Urothelium cell line (cell line): ENCODE measurements around the gene SEC31A.
"Not testable (repeated sequence)": the region's sequence is repeated elsewhere in the genome, so short reads cannot be mapped to it uniquely, and the experiment has no call there.

Experiments used
- DNase-seq: peaks from one replicate; pipeline ENCODE4 v3.0.0; 2011; ENCODE audit warnings: low spot score, mixed read lengths
- FAIRE-seq: peaks from 2 replicates; lab custom pipeline; 2011; peaks lifted over from hg19 to GRCh38; lab: Jason Lieb, UNC

SEC31A gene, protein sequence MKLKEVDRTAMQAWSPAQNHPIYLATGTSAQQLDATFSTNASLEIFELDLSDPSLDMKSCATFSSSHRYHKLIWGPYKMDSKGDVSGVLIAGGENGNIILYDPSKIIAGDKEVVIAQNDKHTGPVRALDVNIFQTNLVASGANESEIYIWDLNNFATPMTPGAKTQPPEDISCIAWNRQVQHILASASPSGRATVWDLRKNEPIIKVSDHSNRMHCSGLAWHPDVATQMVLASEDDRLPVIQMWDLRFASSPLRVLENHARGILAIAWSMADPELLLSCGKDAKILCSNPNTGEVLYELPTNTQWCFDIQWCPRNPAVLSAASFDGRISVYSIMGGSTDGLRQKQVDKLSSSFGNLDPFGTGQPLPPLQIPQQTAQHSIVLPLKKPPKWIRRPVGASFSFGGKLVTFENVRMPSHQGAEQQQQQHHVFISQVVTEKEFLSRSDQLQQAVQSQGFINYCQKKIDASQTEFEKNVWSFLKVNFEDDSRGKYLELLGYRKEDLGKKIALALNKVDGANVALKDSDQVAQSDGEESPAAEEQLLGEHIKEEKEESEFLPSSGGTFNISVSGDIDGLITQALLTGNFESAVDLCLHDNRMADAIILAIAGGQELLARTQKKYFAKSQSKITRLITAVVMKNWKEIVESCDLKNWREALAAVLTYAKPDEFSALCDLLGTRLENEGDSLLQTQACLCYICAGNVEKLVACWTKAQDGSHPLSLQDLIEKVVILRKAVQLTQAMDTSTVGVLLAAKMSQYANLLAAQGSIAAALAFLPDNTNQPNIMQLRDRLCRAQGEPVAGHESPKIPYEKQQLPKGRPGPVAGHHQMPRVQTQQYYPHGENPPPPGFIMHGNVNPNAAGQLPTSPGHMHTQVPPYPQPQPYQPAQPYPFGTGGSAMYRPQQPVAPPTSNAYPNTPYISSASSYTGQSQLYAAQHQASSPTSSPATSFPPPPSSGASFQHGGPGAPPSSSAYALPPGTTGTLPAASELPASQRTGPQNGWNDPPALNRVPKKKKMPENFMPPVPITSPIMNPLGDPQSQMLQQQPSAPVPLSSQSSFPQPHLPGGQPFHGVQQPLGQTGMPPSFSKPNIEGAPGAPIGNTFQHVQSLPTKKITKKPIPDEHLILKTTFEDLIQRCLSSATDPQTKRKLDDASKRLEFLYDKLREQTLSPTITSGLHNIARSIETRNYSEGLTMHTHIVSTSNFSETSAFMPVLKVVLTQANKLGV

DNA sequence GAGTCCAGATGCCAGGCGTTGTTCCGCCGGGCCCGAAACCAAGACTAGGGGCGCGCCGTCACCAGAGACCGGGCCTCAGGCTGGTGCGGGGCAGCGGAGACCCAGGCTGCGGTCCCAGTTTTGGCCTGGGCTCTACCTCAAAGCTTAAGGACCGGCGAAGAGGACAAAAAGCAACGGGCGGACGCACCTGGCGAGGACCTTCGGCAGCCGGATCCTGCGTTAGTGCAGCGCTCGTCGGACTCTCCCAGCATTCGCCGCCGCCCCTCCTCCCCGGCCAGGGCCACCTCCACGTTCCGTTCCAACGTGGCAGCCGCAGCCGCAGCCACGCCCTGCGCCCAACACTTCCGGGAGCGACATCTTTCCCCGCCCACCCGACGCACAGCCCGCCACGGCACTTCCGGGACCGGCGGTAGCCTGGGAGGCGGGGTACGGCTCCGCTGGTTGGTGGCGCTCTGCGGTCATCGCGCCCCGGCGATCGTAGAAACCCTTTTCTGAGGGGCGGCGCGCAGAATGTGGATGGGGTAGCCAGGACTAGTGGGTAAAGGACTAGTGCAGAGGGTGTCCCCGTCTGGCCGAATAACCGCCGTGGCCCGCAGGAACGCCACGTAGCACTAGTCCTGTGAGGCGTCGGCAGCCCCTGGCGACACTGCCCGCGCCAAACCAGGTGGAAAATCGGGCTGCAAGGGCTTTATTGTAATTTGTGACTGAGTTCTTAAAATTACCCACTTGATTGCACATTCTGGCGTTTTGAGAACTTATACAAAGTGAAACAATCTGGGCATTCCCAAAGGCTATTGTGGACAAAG is at the start of gene SEC31A:
SEC31A (minus strand) TSS at position 253 of the 806 bp plus-strand sequence. CDS start 9,217 bp downstream, outside the sequence.
- peak; percentile 90 for FAIRE-seq
- DNase-seq = peak; percentile 96

DNA sequence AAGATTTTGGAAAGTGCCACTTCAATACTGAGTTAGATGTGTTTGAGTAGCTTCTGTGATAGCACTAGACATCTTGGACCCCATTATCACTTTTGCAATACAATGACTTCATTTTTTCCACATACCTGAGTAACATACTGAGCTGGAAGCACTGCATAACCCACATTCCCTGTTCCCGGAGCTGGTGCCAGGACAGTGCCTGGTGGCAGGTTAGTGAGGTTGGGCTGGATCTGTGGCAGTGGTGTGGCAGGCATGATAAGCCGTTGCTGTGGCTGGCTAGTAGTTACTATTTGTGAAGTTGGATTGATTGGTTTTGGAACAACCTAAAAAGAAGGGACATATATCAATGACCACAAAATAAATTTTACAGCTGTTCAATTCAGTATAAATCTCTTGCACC is 48.5 kb upstream of the SEC31A start:
- no peak for FAIRE-seq
- no peak for DNase-seq

DNA sequence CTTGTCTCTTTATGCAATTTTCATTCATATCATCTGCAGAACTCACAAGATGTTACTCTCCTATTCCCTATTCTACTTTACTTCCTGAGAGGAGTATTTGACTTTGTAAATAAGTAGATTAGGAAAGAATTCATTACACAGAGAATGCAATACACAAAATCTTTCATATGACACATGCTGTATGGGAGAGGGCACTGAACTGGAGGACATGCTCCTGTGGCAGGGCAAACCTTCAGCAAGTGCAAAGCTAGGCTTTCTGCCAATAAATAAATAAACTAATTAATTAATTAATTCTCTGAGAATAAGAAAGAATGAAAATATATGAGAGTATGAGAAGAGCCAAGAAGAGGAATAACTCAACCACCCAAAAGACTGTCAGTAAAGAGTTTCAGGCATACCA is 43.5 kb upstream of the SEC31A start:
- FAIRE-seq (no peak), DNase-seq (no peak)

DNA sequence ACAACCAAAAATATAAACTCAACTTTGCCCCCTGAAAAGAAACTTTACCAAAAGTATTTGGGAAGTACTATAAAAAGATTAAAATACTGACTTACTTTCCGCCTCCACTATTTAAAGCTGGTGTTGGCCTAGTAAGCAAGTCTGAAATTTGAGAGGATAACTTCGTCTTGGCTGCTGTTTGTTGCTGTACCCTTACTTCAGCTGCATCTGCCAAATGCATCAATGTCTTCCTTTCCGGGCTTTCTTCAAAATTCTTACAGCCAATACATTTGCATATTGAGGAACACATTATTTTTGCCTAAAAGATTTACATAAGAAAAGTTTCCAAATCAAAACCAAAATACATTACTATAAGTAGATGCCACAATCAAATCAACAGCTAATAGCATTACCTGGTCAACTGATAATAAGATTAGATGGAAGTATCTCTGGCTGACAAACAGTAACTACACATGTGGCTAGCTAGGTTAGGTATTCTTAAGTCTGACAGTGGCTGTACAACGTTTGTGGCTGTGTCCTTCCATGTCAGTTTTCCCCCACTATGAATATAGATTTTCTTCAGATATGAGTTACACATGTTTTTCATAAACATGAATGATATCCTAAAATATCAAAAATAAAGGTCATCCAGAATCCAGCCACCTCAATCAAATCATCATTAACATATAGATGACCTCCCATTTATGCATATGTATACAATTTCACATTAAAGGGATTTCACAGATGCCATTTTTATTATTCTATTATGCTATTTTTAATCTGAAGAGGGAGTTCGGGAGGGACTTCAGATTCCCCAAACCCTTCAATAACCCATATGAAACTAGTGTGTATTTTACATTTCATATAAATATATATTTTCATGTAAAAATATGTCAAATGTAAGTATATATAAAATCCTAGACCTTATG is 40.1 kb upstream of the SEC31A start:
- FAIRE-seq = no peak
- DNase-seq = no peak

DNA sequence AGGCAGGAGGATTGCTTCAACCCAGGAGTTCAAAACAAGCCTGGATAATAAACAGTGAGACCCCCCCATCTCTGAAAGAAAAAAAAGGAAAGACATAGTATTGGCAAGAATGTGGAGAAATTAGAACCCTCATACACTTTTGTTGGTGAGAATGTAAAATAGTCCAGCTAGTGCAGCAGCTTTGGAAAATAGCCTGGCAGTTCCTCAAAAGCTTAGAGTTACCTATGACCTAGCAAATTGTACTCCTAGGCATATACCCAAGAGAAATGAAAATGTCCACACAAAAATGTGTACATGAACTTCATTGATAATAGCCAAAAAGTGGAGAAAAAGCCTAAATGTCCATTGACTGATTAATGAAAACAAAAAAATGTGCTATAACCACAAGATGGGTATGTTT is 30.8 kb upstream of the SEC31A start:
- FAIRE-seq (no peak), DNase-seq (no peak)

DNA sequence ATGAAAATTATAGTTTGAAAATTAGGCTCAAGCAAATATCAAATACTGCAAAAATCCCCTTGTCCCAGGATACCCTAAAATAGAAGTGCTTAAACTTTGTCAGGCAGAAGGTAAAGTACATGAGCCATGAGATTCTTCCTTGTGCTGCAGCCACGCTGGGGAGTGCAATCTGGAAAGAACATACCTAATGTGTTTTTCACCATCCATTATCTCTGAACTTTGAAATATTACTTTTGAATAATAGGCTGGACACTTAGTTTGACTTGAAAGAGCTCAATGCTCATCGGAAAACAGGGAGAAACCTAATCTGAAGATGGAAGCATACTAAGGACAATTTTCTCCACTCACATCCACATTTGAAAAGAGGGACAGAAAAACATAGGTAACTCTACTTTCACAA is 28.4 kb upstream of the SEC31A start:
- FAIRE-seq (no peak), DNase-seq (no peak)

DNA sequence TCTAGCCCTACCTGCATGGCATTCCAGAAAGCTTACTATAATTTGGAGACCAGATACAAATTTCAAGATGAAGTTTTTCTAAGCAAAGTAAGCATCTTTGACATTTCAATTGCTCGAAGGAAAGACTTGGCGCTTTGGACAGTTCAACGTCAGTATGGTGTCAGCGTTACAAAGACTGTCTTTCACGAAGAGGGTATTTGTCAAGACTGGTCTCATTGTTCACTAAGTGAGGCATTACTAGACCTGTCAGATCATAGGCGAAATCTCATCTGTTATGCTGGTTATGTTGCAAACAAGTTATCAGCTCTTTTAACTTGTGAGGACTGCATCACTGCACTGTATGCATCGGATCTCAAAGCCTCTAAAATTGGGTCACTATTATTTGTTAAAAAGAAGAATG is 27.1 kb upstream of the SEC31A start:
- FAIRE-seq (no peak), DNase-seq (no peak)

DNA sequence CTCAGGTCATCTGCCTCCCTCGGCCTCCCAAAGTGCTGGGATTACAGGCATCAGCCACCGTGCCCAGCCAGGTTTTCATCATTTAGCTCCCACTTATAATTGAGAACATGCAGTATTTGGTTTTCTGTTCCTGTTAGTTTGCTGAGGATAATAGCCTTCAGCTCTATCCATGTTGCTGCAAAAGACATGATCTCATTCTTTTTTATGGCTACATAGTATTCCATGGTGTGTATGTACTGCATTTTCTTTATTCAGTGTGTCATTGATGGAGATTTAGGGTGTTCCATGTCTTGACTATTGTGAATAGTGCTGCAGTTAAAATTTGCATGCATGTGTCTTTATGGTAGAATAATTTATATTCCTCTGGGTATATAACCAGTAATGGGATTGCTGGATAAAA is 23.0 kb upstream of the SEC31A start:
- FAIRE-seq, DNase-seq: not testable (repeated sequence)

DNA sequence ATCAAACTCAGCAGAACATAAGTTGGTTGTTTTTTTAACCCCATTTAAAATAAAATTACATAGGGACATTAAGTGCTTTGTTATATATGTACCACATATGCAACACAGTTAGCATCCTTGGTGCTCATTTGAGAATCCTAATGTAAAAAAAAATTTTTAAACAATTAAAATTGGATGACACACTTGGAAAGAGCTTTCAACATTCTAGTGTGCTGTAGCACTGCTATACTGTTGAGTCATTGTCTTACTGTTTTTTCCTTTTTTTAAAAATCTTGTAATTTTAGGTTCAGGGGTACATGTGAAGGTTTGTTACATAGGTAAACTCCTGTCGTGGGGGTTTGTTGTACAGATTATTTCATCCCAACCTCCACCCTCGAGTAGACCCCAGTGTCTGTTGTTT is 22.4 kb upstream of the SEC31A start:
- DNase-seq = no peak
- FAIRE-seq = no peak

DNA sequence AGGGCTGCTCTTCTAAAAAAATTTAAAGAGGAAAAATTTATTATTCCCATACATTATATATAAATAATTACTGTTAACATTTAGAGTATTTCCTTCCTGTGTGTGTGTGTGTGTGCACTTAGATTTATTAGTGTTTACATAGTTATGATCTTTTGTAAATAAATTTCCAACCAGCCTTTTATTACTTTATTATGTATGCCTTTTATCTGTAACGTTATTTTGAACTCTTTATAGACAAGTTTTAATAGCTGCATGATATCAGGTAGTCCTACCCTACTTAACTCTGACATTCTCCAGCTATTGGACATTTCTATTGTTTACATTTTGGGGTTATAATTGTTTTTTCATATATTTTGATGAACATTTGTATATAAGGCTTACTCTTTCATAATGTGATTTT is 18.4 kb upstream of the SEC31A start:
- no peak for FAIRE-seq
- DNase-seq = no peak

DNA sequence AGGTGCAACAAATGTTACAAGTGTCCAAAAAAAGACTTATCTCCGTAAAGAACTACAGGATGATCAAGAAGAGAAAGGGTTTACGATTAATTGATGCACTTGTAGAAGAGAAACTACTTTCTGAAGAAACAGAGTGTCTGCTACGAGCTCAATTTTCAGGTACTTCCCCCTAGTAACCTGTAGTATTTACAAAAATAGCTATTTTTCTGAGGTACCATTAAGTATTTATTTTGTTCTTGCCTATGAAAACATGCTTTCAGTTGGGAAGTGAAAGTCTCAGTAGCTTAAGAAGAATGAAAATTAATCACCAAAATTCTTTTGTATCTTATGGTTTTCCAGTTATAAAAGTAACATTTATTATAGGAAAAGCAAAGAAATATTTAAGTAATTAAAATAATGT is 15.5 kb upstream of the SEC31A start:
- DNase-seq (no peak), FAIRE-seq (no peak)

DNA sequence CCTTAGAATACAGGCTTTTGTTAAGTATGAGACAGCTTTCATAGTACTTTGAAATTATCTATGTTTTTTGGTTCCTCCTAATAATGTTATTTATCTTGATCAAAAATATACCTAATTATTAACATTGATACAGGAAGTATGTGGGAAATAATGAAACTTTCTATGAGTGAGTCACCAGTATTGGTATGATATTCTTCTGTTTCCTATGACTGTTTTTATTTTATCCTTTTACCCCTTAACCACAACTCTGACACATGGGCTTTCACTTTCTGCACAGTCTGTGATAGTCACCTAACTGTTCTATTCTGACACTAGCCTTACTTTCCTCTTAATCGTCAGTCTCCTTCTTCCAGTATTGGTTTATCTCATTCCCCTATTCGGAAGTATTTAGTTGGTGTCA is 14.3 kb upstream of the SEC31A start:
- FAIRE-seq (no peak), DNase-seq (no peak)

DNA sequence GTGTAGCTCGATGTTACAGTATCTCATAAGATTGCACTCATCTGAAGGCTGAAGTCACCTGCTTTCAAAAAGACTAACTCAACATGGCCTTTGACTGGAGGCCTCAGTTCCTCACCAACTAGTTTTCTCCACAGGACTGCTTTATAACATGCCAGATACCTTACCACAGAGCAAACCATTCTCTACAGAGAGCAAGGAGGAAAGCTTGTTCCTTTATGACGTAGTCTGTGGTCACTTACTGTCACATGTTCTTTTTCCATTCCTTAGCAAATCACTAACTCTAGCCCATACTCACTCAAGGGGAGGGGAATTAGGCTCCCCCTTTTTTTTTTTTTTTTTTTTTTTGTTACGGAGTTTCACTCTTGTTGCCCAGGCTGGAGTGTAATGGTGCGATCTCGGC is 12.8 kb upstream of the SEC31A start:
- DNase-seq = no peak
- FAIRE-seq = no peak

DNA sequence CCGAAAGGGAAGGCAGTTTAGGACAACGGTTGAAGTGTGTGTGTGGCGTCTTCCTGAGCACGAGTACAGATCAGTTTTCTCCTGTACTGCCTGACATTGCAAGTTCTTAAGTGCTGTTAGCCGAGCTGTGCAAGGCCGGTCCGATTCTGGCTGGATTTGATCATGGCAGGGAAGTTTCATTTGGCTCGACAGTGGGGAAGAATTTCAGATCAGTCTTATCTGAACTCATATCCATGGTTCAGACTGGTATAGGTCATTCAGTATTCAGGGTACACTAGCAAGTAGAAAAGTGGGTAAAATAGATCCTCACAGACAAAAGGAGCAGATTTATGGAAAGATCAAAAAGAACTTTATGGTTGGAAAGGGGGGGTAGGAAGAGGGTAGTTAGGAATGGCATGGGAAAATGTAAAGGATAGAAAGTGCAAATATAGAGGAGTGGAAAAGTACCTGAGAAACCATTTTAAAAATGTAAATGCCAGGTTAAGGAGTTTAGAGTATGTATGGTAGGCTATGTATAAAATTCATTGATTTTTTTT is 10.3 kb upstream of the SEC31A start:
- no peak for DNase-seq

DNA sequence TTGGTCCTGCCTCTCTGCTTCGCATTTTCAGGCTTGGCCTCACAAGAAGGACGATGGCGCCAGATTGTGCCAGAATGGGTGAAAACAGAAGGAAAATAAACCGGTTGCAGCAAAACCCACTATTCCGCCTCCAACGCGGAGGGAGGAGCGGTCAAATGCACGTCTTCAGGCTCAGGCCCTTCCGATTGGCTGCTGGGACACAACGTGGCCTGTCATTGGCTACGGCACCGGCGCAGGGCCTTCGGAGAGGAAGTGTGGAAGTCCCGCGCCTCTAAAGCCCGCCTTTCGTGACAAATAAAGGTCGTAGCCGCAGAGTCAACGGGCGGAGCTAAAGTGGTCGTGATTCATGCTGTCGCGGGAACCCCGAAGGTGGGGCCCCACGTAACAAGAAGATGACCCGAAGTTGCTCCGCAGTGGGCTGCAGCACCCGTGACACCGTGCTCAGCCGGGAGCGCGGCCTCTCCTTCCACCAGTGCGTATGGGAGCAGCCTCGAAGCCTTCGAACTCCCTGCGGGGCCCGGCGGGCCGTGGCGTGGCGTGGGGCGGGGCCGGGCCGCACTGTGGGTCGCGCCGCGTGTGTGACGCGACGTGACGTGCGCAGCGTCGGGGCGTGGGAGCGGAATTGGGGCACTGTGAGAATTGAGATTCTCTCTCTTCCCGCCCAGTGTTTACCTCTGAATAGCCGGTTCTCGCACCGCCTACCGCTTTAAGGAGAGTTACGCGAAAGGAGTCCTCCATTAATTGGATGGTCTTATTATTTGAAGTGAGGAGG is 9.6 kb upstream of the SEC31A start, which contains the start of gene THAP9:
THAP9 (plus strand) TSS at position 325 of the 772 bp plus-strand sequence; CDS start at position 393, 68 bp downstream.
- FAIRE-seq (peak; percentile 70), DNase-seq (peak; percentile 96)

More for the DNA sequence above, 10.3 kb upstream of the SEC31A start:
- FAIRE-seq = no peak

DNA sequence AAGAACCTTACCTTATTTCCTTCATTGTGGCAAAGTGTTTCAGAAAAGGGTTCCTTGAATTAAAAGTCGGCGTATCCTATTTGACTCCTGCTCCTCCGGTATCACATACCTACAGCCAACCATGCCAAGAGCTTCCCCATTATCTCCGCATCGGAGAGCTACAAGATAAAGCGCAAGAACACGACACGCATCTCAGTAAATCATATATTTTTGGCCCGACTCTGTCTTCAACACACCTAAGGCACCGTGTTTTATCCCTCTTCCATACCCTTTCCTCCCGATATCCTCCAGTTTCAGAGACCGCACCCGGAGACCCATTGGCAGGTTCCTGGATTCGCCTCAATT is 9.1 kb upstream of the SEC31A start:
- no peak for FAIRE-seq
- DNase-seq = no peak

DNA sequence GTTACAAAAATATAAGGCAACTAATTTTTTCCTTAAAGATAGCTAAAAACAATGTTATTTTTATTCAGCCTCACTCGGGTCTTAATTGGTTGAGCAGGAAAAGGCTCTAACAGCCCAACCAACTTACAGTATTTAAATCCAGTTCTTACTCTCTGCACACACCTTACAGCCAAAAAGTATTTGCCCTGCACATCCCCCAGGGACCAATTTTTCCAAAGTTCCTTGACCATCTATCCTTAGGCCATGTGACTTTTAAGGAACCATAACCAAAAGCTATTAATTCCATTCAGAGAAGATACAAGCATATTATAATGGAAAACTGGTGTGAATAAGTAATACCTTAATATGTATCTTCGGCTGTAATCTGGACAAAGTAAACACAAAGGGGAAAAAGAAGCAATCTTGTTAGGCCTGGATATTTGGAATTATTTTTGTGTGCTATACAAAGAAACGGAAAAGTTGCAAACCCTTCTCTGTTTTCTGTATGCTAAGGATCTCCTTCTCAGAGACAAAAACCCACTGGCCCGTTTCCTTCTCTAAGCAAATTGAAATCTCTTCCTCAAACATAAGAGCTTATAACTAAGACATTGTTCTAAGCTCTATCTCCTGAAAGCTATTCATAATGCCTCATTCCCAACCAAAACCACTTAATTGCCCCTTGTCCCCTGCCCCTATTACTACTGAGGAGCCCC is 8.6 kb upstream of the SEC31A start:
- FAIRE-seq = no peak
- no peak for DNase-seq
